ENCODE measurements around the gene FRMD4A.
"Not testable (repeated sequence)": the region's sequence is repeated elsewhere in the genome, so short reads cannot be mapped to it uniquely, and the experiment has no call there.

Gene FRMD4A

DNA sequence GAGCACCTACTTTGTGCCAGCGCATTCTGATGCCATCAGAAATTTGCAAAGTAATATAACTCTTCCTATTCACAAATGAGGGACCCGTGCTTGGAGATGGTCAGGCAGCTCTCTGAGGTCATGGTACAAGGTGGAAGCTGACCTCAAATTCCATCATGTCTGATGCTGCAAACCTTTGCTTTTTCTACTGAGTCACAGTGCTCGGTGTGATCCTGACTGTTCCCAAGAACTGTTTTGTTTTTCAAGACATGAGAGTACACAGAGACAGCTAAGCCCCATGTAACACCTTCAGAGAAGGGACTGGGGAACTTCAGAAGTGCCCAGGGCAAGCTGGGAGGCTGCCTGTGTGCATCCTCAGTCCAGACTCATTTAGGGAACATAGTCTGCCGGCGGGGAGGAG is 111.3 kb downstream of the FRMD4A start:
- Mint-ChIP-seq H3K27ac (no peak overlapping the region), H3K27me3 (peaks cover 32% of the 10 kb centered on the region), H3K36me3 (ENCODE audit: low read depth) (no peaks in the 10 kb centered on the region), H3K9me3 (peaks cover 2% of the 10 kb centered on the region), H3K4me3 (no peak overlapping the region), H3K4me1 (ENCODE audit: low read depth) (no peaks in the 10 kb centered on the region)
- no peak for DNase-seq

DNA sequence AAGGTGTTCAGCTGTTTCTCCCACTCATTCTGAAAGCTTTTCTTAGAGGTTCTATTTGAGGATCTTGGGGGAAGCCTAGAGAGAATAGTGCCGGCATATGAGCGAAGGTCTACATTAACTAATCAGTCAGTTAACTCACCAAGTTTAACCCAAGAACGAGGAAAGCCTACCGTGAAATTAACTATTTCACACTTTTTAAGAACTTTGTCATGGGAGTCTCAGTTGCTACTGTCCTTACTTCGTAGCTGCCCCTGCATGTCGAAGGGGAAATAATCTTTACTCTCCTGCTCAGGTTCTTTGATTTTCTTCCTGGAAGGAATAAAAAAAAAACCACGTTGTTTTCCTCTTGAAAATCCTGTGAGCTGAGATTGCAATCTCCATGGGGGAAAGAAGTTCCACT is 115.1 kb downstream of the FRMD4A start:
- Mint-ChIP-seq H3K4me1 (ENCODE audit: low read depth) (peaks cover 3% of the 10 kb centered on the region), H3K9me3 (peaks cover 5% of the 10 kb centered on the region), H3K27me3 (peaks cover 26% of the 10 kb centered on the region), H3K4me3 (no peak overlapping the region), H3K27ac (no peak overlapping the region), H3K36me3 (ENCODE audit: low read depth) (no peaks in the 10 kb centered on the region)
- no peak for DNase-seq

DNA sequence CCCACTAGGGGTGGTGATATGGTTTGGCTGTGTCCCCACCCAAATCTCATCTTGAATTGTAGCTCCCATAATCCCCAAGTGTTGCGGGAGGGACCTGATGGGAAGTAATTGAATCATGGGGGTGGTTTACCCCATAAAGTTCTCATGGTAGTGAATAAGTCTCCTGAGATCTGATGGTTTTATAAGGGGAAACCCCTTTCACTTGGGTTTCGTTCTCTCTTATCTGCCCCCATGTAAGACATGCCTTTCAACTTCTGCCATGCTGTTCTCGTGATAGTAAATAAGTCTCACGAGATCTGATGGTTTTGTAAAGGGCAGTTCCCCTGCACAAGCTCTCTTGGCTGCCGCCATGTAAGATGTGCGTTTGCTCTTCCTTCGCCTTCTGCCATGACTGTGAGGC is 117.0 kb downstream of the FRMD4A start:
- not testable (repeated sequence) for H3K9me3 Mint-ChIP-seq; H3K4me1 Mint-ChIP-seq (ENCODE audit: low read depth)

DNA sequence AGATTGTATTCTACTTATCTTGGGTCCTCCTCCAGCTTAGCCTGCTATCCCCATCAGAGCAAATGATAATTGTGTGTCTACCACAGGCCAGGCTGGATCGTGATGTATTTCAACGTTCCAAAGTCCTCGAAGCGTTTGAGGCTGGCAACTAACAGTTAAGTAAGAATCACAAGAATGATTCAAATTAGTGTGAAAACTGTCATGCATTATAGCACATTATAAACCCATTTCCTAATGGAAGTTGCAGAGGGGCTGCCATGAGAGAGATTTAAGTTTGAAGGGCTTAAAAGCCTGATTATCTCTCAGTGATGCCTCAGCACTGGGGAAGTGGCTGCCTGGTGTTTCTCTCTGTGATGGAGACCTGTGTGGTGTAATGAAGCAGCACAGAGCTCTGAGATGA is 119.1 kb downstream of the FRMD4A start:
- H3K4me1 Mint-ChIP-seq (ENCODE audit: low read depth), result peaks cover 3% of the 10 kb centered on the region
- H3K27ac Mint-ChIP-seq, result no peak overlapping the region
- H3K4me3 Mint-ChIP-seq, result no peak overlapping the region
- peaks cover 3% of the 10 kb centered on the region for H3K9me3 Mint-ChIP-seq
- no peaks in the 10 kb centered on the region for H3K36me3 Mint-ChIP-seq (ENCODE audit: low read depth)
- no peak for DNase-seq
- H3K27me3 Mint-ChIP-seq, result peaks cover 11% of the 10 kb centered on the region

More for the DNA sequence above, 117.0 kb downstream of the FRMD4A start:
- H3K27ac Mint-ChIP-seq; DNase-seq; H3K36me3 Mint-ChIP-seq (ENCODE audit: low read depth); H3K4me3 Mint-ChIP-seq: not testable (repeated sequence)
- H3K27me3 Mint-ChIP-seq, result peaks cover 19% of the 10 kb centered on the region

DNA sequence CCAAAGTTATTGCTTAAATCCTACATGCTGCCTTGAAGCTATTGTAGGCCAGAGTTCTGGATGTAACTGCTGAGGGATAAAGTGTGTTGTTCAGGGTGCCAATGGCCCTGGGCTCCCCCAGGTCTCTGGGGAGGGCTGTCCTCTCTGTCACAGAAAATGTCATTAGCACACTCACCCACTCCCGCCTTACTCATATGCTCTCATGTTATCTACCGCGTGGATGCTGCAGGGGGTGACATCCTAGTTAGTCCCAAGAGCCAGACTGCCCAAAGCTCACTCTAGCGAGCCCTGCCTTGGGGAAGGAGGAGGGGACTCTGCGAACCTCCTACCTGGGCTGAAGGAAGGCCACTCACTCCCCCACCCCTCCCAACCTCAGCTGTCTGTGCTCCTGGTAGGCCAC is 122.5 kb downstream of the FRMD4A start:
- Mint-ChIP-seq H3K36me3 (ENCODE audit: low read depth) (no peaks in the 10 kb centered on the region), H3K4me3 (no peak overlapping the region), H3K9me3 (no peaks in the 10 kb centered on the region), H3K27ac (no peak overlapping the region), H3K4me1 (ENCODE audit: low read depth) (no peaks in the 10 kb centered on the region), H3K27me3 (peaks cover 8% of the 10 kb centered on the region)
- DNase-seq, result no peak

DNA sequence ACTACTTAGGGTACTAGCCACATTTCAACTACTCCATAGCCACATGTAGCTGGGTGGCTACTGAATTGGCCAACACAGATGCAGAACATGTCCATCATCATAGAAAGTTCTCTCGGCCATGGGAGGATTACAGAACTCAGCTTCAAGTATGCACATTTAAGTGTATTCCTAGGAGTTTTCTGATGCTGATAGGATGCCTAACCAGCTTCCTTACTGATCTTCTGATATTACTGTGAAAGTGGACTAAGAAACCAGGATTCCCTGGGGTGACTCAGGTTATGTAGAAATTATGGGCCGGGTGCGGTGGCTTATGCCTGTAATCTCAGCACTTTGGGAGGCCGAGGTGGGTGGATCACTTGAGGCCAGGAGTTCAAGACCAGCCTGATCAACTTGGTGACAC is 125.5 kb downstream of the FRMD4A start:
- Mint-ChIP-seq H3K27me3 (peaks cover 10% of the 10 kb centered on the region), H3K4me3 (no peak overlapping the region), H3K27ac (no peak overlapping the region), H3K9me3 (no peaks in the 10 kb centered on the region), H3K36me3 (ENCODE audit: low read depth) (no peaks in the 10 kb centered on the region), H3K4me1 (ENCODE audit: low read depth) (no peaks in the 10 kb centered on the region)
- no peak for DNase-seq

DNA sequence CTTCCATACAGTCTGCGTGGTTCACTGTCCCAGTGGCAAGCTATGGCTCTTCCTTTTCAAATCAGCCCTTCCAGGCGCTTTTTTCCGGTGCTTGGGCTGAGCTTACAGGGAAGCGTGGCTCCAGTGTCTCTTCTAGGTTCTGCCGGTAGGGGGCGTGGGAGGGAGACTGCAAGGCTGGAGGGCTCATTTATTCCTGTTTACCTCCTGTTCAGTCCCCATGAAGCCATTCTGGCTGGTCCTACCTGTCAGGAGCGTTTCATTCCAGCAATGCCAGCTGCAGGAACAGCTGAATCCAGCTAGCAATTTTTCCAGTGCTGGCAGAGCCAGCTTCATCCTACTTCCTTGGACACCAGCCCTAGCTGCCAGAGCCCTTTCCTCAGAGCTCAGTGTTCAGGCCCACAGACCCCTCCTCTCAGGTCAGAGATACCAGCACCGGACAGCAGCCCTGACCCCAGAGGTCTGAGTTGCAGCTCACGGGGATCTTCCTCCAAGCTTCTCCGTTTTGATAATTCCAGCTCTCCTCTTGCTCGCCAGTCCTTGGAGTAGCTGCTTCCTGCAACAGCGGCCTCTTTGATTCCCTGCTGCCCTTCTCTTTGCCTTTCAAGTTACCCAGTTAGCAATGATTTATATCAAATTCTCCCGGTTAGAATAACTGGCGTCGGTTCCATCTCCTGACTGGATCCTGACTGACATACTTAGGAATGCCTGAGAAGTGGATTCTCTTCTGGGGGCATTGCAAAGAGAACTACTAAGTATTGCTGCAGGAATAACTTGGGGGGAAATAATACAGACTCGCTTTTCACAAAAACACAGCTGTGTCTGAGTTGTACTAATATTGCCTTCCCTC is 129.8 kb downstream of the FRMD4A start:
- Mint-ChIP-seq H3K27ac (no peak overlapping the region), H3K9me3 (no peaks in the 10 kb centered on the region), H3K27me3 (peaks cover 29% of the 10 kb centered on the region), H3K36me3 (ENCODE audit: low read depth) (no peaks in the 10 kb centered on the region), H3K4me1 (ENCODE audit: low read depth) (no peaks in the 10 kb centered on the region), H3K4me3 (no peak overlapping the region)
- no peak for DNase-seq

DNA sequence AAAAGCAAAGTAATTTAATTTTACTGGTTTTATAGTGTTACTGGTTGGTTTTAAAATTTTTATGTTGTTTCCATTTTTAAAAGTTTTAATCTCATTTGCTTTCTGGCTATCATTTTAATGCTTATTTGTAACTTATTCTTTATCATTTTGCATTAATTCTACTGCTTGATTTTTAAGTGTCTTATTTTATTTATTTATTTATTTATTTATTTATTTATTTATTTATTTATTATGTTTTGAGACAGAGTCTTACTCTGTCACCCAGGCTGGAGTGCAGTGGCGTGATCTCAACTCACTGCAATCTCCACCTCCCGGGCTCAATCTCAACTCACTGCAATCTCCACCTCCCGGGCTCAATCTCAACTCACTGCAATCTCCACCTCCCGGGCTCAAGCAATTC is 131.6 kb downstream of the FRMD4A start:
- H3K36me3 Mint-ChIP-seq (ENCODE audit: low read depth), result not testable (repeated sequence)

DNA sequence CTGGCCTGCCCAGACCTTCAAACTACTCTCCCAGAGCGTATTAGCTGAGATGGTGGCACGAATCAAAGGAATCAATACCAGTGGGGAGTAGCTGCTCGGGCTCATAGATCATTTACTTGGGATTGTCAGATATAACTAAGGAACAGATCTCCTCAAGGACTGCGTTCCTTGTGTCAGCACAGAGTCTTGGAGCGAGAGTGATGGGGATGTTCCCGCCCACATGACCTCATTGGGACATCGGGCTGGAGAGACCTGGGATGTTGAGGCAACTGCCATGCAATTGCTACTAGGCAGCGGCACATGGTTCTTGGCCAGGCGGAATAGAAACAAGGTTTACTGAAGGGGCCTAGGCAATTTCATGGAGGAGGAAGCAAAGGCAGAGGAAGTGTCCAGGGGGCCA is 132.6 kb downstream of the FRMD4A start:
- no peaks in the 10 kb centered on the region for H3K36me3 Mint-ChIP-seq (ENCODE audit: low read depth)
- no peaks in the 10 kb centered on the region for H3K9me3 Mint-ChIP-seq
- no peaks in the 10 kb centered on the region for H3K4me1 Mint-ChIP-seq (ENCODE audit: low read depth)
- H3K4me3 Mint-ChIP-seq, result no peak overlapping the region
- H3K27me3 Mint-ChIP-seq, result peaks cover 41% of the 10 kb centered on the region
- H3K27ac Mint-ChIP-seq, result no peak overlapping the region
- no peak for DNase-seq

More for the DNA sequence above, 131.6 kb downstream of the FRMD4A start:
- not testable (repeated sequence) for H3K27ac Mint-ChIP-seq; H3K4me3 Mint-ChIP-seq; H3K9me3 Mint-ChIP-seq; DNase-seq; H3K4me1 Mint-ChIP-seq (ENCODE audit: low read depth)
- peaks cover 39% of the 10 kb centered on the region for H3K27me3 Mint-ChIP-seq

DNA sequence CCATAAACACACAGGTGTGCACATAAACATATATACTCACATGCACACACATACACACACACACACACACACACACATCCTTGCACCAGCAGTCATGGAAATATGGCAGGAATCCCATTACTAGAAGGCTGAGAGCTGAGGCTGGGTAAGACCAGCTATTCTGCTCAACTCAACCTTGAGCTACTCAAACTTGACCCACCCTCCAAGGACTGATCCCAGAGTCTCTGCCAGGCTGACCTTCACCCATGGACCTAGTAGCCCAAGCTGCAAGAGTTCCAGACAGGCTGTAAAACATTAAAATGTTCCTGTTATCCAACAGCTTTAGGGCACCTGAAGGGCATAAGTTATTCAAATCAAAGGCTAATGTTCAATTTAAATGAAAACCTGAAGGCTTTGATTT is 134.6 kb downstream of the FRMD4A start:
- Mint-ChIP-seq H3K4me3 (no peak overlapping the region), H3K36me3 (ENCODE audit: low read depth) (no peaks in the 10 kb centered on the region), H3K4me1 (ENCODE audit: low read depth) (no peaks in the 10 kb centered on the region), H3K9me3 (no peaks in the 10 kb centered on the region), H3K27me3 (peaks cover 44% of the 10 kb centered on the region), H3K27ac (no peak overlapping the region)
- DNase-seq, result no peak

DNA sequence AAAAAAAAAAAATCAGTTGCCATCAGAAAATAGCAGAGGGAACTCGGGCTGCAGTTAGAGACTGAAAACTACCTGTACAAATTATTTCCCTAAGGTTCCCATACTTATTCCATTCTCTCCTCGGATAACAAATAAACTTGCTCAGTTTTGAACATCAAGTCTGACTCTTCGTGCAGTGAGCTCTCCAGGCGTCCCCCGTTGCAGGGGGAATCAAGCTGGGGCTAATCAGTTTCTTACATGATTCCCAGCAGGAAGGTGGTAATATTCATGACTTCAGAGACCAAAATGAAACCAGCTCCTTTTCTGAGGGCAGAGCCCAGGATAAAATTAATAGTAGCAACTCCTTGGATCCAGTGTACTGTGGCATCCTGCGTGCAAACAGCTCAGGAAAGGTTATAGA is 135.3 kb downstream of the FRMD4A start:
- H3K36me3 Mint-ChIP-seq (ENCODE audit: low read depth), result no peaks in the 10 kb centered on the region

DNA sequence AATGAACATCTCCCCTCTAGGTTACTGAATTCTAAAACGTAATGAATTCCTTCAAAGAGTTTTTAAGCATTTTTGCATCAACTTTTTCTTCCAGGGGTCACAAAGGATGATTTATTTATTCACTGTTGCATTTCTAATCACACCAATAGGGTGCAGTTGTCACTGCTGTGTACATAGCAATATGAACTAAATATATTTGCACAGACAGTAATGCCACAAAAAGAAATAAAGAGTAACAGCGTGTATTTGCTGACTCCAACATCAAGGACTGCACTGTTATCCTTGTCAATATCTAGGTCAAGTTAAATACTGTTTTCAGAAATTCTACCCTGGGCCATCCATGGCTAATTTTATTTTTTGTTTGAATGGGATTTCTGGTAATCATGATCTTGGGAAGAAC is 138.0 kb downstream of the FRMD4A start:
- Mint-ChIP-seq H3K27me3 (peaks cover 35% of the 10 kb centered on the region), H3K4me1 (ENCODE audit: low read depth) (no peaks in the 10 kb centered on the region), H3K4me3 (no peak overlapping the region), H3K9me3 (no peaks in the 10 kb centered on the region), H3K27ac (no peak overlapping the region), H3K36me3 (ENCODE audit: low read depth) (no peaks in the 10 kb centered on the region)
- DNase-seq, result no peak

More for the DNA sequence above, 135.3 kb downstream of the FRMD4A start:
- DNase-seq, result no peak
- Mint-ChIP-seq H3K27me3 (peaks cover 42% of the 10 kb centered on the region), H3K27ac (no peak overlapping the region), H3K4me3 (no peak overlapping the region), H3K9me3 (no peaks in the 10 kb centered on the region), H3K4me1 (ENCODE audit: low read depth) (no peaks in the 10 kb centered on the region)

DNA sequence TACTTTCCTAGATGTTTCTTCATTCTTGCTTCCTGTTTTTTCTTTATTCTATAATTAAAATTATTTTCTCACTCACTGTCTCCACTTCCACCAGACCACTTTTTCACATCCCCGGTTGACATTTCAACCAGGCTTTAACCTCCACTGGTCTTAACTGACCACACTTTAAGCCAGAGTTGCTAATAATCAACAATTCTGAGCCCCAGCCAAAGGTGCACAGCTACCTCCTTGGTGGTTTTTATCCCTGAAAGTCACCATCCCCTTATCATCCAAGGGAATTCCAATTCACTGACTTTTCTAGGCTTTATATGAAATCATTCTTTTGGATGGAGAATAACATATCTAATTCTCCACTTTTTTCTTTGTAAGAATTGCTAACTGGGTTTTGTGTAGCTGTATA is 138.9 kb downstream of the FRMD4A start:
- Mint-ChIP-seq H3K36me3 (ENCODE audit: low read depth) (no peaks in the 10 kb centered on the region), H3K27ac (no peak overlapping the region), H3K4me1 (ENCODE audit: low read depth) (peaks cover under 1% of the 10 kb centered on the region), H3K27me3 (peaks cover 34% of the 10 kb centered on the region), H3K4me3 (no peak overlapping the region), H3K9me3 (no peaks in the 10 kb centered on the region)
- no peak for DNase-seq

DNA sequence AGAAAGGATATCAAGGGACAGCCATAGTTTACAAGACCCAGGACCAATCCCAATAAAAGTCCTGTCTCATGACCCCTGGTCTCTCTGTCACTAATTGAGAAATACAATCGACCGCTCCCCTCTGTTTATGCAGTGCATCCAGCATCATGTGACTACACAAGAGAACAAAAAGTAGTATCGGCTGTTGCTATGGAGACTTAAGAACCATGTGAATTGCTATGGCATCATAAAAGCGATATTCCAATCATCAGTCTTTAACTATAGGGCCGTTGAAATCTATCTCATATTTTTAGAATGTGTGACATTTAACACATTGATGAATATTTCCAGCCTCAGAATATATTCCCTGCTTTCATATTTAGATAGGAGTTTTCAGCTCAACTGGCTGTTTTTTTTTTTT is 139.3 kb downstream of the FRMD4A start:
- Mint-ChIP-seq H3K27me3 (peaks cover 32% of the 10 kb centered on the region), H3K9me3 (no peaks in the 10 kb centered on the region), H3K27ac (no peak overlapping the region), H3K4me3 (no peak overlapping the region), H3K4me1 (ENCODE audit: low read depth) (peaks cover 4% of the 10 kb centered on the region), H3K36me3 (ENCODE audit: low read depth) (no peaks in the 10 kb centered on the region)
- DNase-seq, result no peak

DNA sequence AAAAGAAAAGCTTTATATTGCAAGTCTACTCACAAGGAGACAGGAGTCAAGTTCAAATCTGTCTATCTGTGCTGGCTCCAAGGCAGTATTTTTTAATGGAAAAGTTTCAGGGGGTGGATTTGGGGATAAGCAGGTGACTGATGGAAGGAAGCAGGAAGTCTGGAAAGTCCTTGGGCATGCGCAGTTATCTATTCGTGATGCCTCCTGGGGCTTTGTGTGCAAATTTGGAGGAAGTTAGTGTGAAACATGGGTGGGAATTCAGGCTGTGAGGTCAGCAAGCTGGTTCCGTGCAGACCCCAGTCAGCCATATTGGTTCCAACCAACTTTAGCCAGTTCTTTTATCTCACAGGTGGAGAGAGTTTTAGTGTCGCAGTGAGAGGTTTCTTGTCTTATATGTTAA is 140.0 kb downstream of the FRMD4A start:
- Mint-ChIP-seq H3K27me3 (peaks cover 26% of the 10 kb centered on the region), H3K36me3 (ENCODE audit: low read depth) (no peaks in the 10 kb centered on the region), H3K4me1 (ENCODE audit: low read depth) (peaks cover 11% of the 10 kb centered on the region), H3K9me3 (no peaks in the 10 kb centered on the region), H3K27ac (no peak overlapping the region), H3K4me3 (no peak overlapping the region)
- DNase-seq, result no peak

DNA sequence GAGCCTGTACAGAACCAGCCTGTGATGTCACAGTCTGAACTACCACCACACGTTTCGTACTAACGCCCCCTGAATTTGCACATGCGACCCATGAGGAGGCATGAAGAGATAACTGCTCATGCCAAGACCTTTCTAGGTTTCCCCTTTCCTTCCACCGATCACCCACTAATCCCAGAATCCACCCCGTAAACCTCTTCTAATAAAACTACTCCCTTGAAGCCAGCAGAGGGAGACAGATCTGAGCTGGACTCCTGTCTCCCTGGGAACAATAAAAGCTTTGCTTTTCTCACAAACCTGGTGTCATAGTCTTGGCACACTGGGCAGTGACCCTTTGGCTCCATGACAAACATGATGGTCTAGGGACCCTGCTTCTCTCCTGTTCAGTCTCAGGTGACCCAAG is 144.5 kb downstream of the FRMD4A start:
- Mint-ChIP-seq H3K4me1 (ENCODE audit: low read depth) (peaks cover 29% of the 10 kb centered on the region), H3K27ac (peak overlapping the region; percentile 99), H3K4me3 (no peak overlapping the region), H3K9me3 (no peaks in the 10 kb centered on the region), H3K27me3 (peaks cover 34% of the 10 kb centered on the region), H3K36me3 (ENCODE audit: low read depth) (no peaks in the 10 kb centered on the region)
- DNase-seq, result no peak

Data from activated T-cell treated with anti-CD3 and anti-CD28 coated beads, Interleukin-2, amount 50 U/mL, for 24 hours (primary cell).